ENCODE measurements around the gene ACADL. TPM values are rescaled to one million over a fixed set of nuclear protein-coding genes. Genes with fewer than 3 reads are reported as not detected.

The ACADL gene
- total RNA-seq, 1 experiment from 2014 or later = 0.24 TPM

DNA sequence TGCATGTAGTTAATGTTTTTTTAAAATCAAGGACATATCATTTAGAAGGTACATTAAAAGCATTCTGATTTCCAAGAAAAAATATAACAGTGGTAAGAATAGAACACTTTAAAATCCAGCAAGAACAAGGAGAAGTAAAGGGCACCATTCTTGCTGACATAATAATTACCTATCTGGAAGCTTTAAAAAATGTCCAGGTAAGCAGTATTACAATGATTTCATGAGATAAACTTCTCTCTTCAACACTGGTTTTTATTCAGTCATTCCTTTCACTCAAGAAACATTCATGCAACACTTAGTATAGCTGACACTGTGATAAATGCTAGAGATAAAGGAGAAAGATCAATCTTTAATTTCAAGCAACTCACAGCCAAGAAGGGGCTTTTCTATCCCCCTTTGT, 51.2 kb downstream of the ACADL start:
- CTCF ChIA-PET = no interaction called here
- POLR2A ChIA-PET (ENCODE audit: unreplicated experiment) = no interaction called here
- DNase-seq = no peak
- no peaks in the 10 kb centered on the region for H4K20me1 ChIP-seq (ENCODE audit: insufficient read depth)
- H3K4me3 ChIP-seq = no peak overlapping the region
- H3K9me2 ChIP-seq (ENCODE audit: insufficient read depth) = no peaks in the 10 kb centered on the region
- no peaks in the 10 kb centered on the region for H3K36me3 ChIP-seq (ENCODE audit: low read depth)
- peaks cover 10% of the 10 kb centered on the region for H3F3A ChIP-seq (ENCODE audit: insufficient read depth, low read depth)
- H3K4me1 ChIP-seq (replicated peaks; ENCODE audit: insufficient read depth) = peaks cover 6% of the 10 kb centered on the region
- H2AFZ ChIP-seq = no peak overlapping the region
- no peak for TF ChIP-seq EZH2 (IDR thresholded peaks at IDR 0.05; ENCODE audit: low read depth)
- TF ChIP-seq, protein P1, sequence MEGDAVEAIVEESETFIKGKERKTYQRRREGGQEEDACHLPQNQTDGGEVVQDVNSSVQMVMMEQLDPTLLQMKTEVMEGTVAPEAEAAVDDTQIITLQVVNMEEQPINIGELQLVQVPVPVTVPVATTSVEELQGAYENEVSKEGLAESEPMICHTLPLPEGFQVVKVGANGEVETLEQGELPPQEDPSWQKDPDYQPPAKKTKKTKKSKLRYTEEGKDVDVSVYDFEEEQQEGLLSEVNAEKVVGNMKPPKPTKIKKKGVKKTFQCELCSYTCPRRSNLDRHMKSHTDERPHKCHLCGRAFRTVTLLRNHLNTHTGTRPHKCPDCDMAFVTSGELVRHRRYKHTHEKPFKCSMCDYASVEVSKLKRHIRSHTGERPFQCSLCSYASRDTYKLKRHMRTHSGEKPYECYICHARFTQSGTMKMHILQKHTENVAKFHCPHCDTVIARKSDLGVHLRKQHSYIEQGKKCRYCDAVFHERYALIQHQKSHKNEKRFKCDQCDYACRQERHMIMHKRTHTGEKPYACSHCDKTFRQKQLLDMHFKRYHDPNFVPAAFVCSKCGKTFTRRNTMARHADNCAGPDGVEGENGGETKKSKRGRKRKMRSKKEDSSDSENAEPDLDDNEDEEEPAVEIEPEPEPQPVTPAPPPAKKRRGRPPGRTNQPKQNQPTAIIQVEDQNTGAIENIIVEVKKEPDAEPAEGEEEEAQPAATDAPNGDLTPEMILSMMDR (conservative IDR thresholded peaks at IDR 0.05) = no peak
- no peaks in the 10 kb centered on the region for H3K27me3 ChIP-seq (ENCODE audit: insufficient read depth, low read depth)
- H3K79me2 ChIP-seq (ENCODE audit: low read depth) = 0 out of 2 replicates have a peak, but pooled peaks cover 2% of the 10 kb centered on the region
- no peak overlapping the region for H3K4me2 ChIP-seq
- H3K9me3 ChIP-seq (ENCODE audit: insufficient read depth, low read depth) = no peaks in the 10 kb centered on the region
- BruUV-seq (replicated peaks) = no TSS peak
- intact Hi-C loops (cut with micrococcal nuclease; ENCODE audit: unreplicated experiment) = no loop called here
- H3K27ac ChIP-seq = no peak overlapping the region

DNA sequence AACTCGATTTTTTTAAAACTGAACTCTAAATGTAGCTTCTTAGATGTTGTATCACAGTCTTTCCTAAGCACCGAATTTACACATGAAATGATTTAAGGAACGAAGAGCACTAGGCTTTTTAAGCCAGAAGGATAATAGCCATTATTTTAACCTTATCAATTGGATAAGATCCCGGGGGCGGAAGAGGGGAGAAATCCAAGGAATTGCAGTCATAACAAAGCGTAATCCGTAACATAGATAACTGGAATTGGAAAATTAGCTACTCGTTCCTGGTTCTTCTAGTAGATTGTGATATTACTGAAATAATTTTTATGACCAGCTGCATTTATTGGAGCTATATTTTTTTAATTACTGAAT, 53.0 kb downstream of the ACADL start:
- Histone ChIP-seq H3K27me3 (ENCODE audit: insufficient read depth, low read depth) (no peaks in the 10 kb centered on the region), H3K36me3 (ENCODE audit: low read depth) (no peaks in the 10 kb centered on the region), H3K4me2 (peak overlapping the region; percentile 79), H3K79me2 (ENCODE audit: low read depth) (peaks cover 16% of the 10 kb centered on the region), H3F3A (ENCODE audit: insufficient read depth, low read depth) (peaks cover 10% of the 10 kb centered on the region), H3K4me1 (replicated peaks; ENCODE audit: insufficient read depth) (peaks cover 17% of the 10 kb centered on the region), H3K9me2 (ENCODE audit: insufficient read depth) (no peaks in the 10 kb centered on the region), H4K20me1 (ENCODE audit: insufficient read depth) (no peaks in the 10 kb centered on the region), H3K27ac (no peak overlapping the region), H3K4me3 (no peak overlapping the region), H2AFZ (no peak overlapping the region), H3K9me3 (ENCODE audit: insufficient read depth, low read depth) (no peaks in the 10 kb centered on the region)
- no TSS peak for BruUV-seq (replicated peaks)
- intact Hi-C loops (cut with micrococcal nuclease; ENCODE audit: unreplicated experiment) = no loop called here
- POLR2A ChIA-PET (ENCODE audit: unreplicated experiment) = interaction anchor here (0.7 kb wide), 2 partner anchors 9 to 1918 kb away, joined by 6 to 7 read pairs; partner anchors contain the start of gene IDH1
- CTCF ChIA-PET = no interaction called here
- TF ChIP-seq, protein P1 (conservative IDR thresholded peaks at IDR 0.05) = no peak
- no peak for TF ChIP-seq EZH2 (IDR thresholded peaks at IDR 0.05; ENCODE audit: low read depth)
- DNase-seq = no peak

DNA sequence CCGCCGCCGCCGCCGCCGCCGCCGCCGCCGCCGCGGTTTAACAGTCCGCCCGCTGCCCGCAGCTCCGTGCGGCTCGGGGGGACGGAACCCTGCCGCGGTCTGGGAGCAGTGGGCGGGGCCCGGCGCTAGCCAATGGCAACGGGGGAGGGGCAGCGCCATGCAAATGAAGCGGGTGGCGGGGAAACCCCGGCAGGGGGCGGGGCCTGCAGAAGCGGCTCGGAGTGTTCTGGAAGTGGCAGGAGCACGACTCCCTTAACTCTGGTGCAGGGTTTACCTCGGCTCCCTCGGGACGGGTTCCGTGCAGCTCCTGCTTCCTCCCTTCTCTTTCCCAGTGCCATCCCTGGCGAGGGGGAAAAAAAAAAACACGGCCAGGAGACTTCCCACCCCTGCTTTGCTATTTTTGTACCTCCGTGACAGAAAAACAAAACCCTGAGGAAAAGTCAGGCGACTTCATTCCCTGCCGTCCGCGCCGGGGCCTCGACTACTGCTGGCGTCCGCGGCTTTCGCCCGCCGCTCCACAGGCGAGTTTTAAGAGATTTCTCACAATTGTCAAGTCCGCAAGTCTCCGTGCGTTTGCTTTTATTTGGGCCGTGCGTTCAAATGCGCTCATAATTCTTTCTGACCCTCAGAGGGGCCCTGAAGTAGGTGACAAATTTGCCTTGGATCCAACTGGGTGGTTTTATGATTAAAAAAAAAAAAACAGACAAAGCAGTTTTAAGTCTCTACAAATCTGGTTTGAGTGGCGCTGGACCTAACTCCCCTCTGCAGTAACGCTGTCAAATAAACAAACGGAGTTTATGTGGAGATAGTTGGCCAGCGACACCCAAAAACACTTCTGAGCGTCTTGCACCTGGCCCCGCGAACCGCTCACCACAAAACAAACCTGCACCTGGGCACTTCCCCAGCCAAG, 53.7 kb downstream of the ACADL start, which contains the start of gene KANSL1L:
KANSL1L (minus strand) TSS at position 101 of the 910 bp plus-strand sequence. CDS start 16,827 bp downstream, outside the sequence.
- no peaks in the 10 kb centered on the region for H3K9me2 ChIP-seq (ENCODE audit: insufficient read depth)
- peak within 1 kb of the TSS; percentile 91 for H3K27ac ChIP-seq
- no peaks in the 10 kb centered on the region for H3K36me3 ChIP-seq (ENCODE audit: low read depth)
- H2AFZ ChIP-seq = peak within 1 kb of the TSS; percentile 95
- peaks cover 10% of the 10 kb centered on the region for H3F3A ChIP-seq (ENCODE audit: insufficient read depth, low read depth)
- H3K4me2 ChIP-seq = peak within 1 kb of the TSS; percentile 97
- H3K4me1 ChIP-seq (replicated peaks; ENCODE audit: insufficient read depth) = peaks cover 17% of the 10 kb centered on the region
- TF ChIP-seq, protein P1 (conservative IDR thresholded peaks at IDR 0.05) = no peak
- no peak for TF ChIP-seq EZH2 (IDR thresholded peaks at IDR 0.05; ENCODE audit: low read depth)
- H3K27me3 ChIP-seq (ENCODE audit: insufficient read depth, low read depth) = no peaks in the 10 kb centered on the region
- peaks cover 16% of the 10 kb centered on the region for H3K79me2 ChIP-seq (ENCODE audit: low read depth)
- DNase-seq = peak; percentile 75 to 94
- intact Hi-C loops (cut with micrococcal nuclease; ENCODE audit: unreplicated experiment) = loop anchor here (2.0 kb wide), 1 partner anchor 169 kb away; the partner anchor contains the start of gene RPE
- H3K9me3 ChIP-seq (ENCODE audit: insufficient read depth, low read depth) = no peaks in the 10 kb centered on the region
- no peaks in the 10 kb centered on the region for H4K20me1 ChIP-seq (ENCODE audit: insufficient read depth)
- CTCF ChIA-PET = no interaction called here
- POLR2A ChIA-PET (ENCODE audit: unreplicated experiment) = interaction anchor here (0.5 to 0.7 kb wide), 6 partner anchors 9 to 1917 kb away, joined by 3 to 17 read pairs (median 7); partner anchors contain the start of gene IDH1
- BruUV-seq (replicated peaks) = TSS peak; percentile 75
- peak within 1 kb of the TSS; percentile 83 for H3K4me3 ChIP-seq

All from PC-9 (cell line).